Heart left ventricle (tissue), 16 donors: ENCODE measurements around the gene FADS3. TPM values are rescaled to one million over a fixed set of nuclear protein-coding genes. Genes with fewer than 3 reads are reported as not detected.

Experiments used
- ATAC-seq, 4 donors: fragments of 200-7000 bp; cut with Tn5 transposase; one replicate each; pipeline ENCODE4 v1.9.1; 2020 to 2022; ENCODE audit warnings: moderate library complexity in 4 of 4, mild to moderate bottlenecking in 3 of 4, moderate number of reproducible peaks in 1 of 4
- DNase-seq, 5 donors: peaks; one replicate each; pipeline ENCODE4 v3.0.0-alpha.2; 2020
- H3K27ac ChIP-seq, 12 donors: fragments of 200-600 bp; sonication (generic) in 4 of 12; one replicate each; pipeline versions ENCODE4 v1.5.0 to v1.8.0; 2016 to 2022; ENCODE audit warnings: mild to moderate bottlenecking in 2 of 12
- H3K27me3 ChIP-seq, 9 donors: fragments of 200-600 bp; sonication (generic) in 2 of 9; one replicate each; pipeline versions ENCODE4 v1.5.1 to v1.8.0; 2016 to 2022; ENCODE audit warnings: mild to moderate bottlenecking in 3 of 9
- H3K36me3 ChIP-seq, 9 donors: fragments of 200-600 bp; sonication (generic) in 2 of 9; one replicate each; pipeline versions ENCODE4 v1.5.0 to v1.8.0; 2018 to 2022; ENCODE audit warnings: mild to moderate bottlenecking in 2 of 9
- H3K4me1 ChIP-seq, 12 donors: fragments of 200-600 bp; sonication (generic) in 4 of 12; one replicate each; pipeline versions ENCODE4 v1.5.0 to v1.8.0; 2016 to 2022; ENCODE audit warnings: mild to moderate bottlenecking in 3 of 12
- H3K4me3 ChIP-seq, 12 donors: fragments of 200-600 bp; sonication (generic) in 4 of 12; one replicate each; pipeline versions ENCODE4 v1.5.0 to v1.8.0; 2017 to 2022; ENCODE audit warnings: mild to moderate bottlenecking in 9 of 12, moderate library complexity in 4 of 12
- H3K9me3 ChIP-seq, 12 donors: fragments of 200-600 bp; sonication (generic) in 4 of 12; one replicate each; pipeline versions ENCODE4 v1.5.0 to v1.8.0; 2016 to 2022; ENCODE audit warnings: mild to moderate bottlenecking in 1 of 12
- CTCF ChIP-seq, 12 donors: fragments of 200-600 bp; sonication (generic) in 4 of 12; IDR thresholded peaks; one replicate each; pipeline versions ENCODE4 v1.5.0 to v1.8.0; 2018 to 2022; ENCODE audit warnings: antibody characterized with exemption in 12 of 12, mild to moderate bottlenecking in 5 of 12
- POLR2A ChIP-seq, 2 donors: fragments of 450-650 bp; IDR thresholded peaks; one replicate each; pipeline ENCODE4 v1.6.1; 2017; ENCODE audit warnings: antibody characterized with exemption in 2 of 2, mild to moderate bottlenecking in 2 of 2, moderate library complexity in 2 of 2
- WGBS, 4 donors: extraction: QIAGEN DNeasy Blood & Tissue Kit in 2 of 4; methylation state at CpG; one replicate each; pipeline versions ENCODE4 v1.1.5 to v1.1.7; 2013 to 2018; 5-methylcytosine and 5-hydroxymethylcytosine counted together
- intact Hi-C, 10 donors: fragments of 100-400 bp; cut with DNase I; formaldehyde crosslinking; loops; one replicate each; pipeline versions ENCODE4 v1.11.1 to v1.14.2; 2022
- polyA plus RNA-seq, 2 donors: library from polyadenylated mRNA; stranded (reverse); fragments of 200-250 nt; gene quantifications; one replicate each; pipeline ENCODE4 v1.2.3, GENCODE V29; 2013
- total RNA-seq, 9 donors: library from RNA; depleted of rRNA in 2 of 9; stranded (reverse); fragments of >200 nt in 2 of 9; fragmentation: NEBNext Ultra II Directional in 3 of 9; extraction: Animal tissue kit (Norgen Biotek cat#: 25700) in 3 of 9; gene quantifications; one replicate each; pipeline versions ENCODE4 v1.1.0 to v1.2.4, GENCODE V29; 2016 to 2023
- donor health status: ischemic (EF 13 %, LVEDD 7.1; RV severe dilation, severe dysfunction).
- donor health status: healthy with polysubstance abuse.
- donor health status: DM: no; HTN: yes; CAD: no.
- donor health status: DM: no; HTN: no; CAD: no.
- donor health status: ischemic (EF 25% LVEDD 6.9; RV normal size, moderate dysfunction).
- donor health status: ischemic (EF 25% LVEDD 5.7; RV mildly dilated, moderate dysfunction).
- donor health status: healthy.
- donor health status: DM: yes; HTN: yes; CAD: no.
- donor health status: ischemic (EF 35%, LVEDD 5.7; RV mildly dilated, moderate dysfunction).
- donor health status: nonischemic (EF 11% LVEDD 7.7; RV severe dilation, severe dysfunction).
- donor health status: DM: yes; HTN: yes; CAD: no.
- donor health status: PGD.
- donor health status: ischemic (EF 29% LVEDD 5.4; RV normal size, mild dysfunction).
- donor health status: nonischemic (EF 23%, LVEDD 6.1; RV moderate dilation, normal function).

The FADS3 gene
- total and polyA plus RNA-seq, 11 donors = 53.2 to 237 (median 79.6) TPM

- H3K36me3 ChIP-seq = peaks cover 0 to 54% (median 3%) of the 10 kb centered on the region in 9 donors
- DNase-seq (no peak), ATAC-seq (no peak)
- TF ChIP-seq POLR2A (IDR thresholded peaks at IDR 0.05) (no peak), CTCF (IDR thresholded peaks at IDR 0.05) (no peak)
- H3K9me3 ChIP-seq = no peaks in the 10 kb centered on the region
- intact Hi-C loops = loop anchor here in 8 of 10 donors (1.0 to 5.0 kb wide), 8 partner anchors 49 to 209 kb away; no protein-coding TSS in a partner anchor
- H3K4me3 ChIP-seq = no peak overlapping the region
- H3K27me3 ChIP-seq = no peaks in the 10 kb centered on the region
- H3K27ac ChIP-seq = peak overlapping the region in 3 of 12 donors; percentile 6 to 34 (median 17)
- peaks cover 0 to 28% (median 3%) of the 10 kb centered on the region in 12 donors for H3K4me1 ChIP-seq
- 68 to 88% (median 78%) methylated on average over 7 to 9 of the region's 9 CpGs for WGBS, 4 donors
These were observed 6.9 kb upstream of the FADS3 start for GRCh38 chr11:61898247-61898582.

DNA sequence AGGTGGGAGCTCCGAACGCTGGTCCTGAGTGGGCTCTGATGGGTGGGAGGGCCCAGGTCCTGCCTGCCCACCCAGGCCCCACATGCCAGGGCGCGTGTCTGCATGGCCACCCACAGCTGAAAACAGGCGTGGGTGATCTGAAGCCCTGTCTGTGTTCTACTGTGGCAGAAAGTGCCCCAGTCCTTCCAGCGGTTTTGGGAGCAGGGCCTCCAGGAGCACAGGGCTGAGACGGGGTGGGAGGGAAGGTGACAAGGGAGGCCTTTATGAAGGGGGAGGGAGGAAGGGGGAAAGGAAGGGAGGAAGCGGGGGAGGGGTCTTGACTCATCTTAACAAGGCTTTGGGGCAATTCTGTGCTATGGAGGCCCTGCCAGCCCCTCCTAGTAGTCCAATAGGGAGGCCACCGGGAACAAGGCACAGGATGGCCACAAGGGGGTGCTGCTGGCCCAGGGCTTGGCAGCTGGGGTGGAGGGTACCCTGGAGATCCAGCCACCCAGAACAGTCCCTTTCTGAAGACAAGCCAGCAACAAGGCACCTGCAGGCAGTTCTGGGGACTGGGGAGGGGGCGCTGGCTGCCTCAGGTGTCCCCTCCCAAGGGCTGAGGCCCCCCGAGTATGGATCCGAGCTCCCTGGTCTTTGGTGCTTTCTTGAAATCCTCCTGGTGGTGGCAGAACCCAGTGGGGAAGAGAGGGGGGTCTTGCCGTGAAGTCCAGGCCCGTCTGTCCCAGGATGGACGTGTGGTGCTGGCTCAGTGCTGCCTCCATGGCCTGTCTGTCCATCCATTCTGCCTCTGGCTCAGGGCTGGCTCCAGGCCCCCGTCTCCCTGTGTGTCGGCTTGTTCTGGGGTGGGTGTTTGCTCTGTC is 6.3 kb upstream of the FADS3 start:
- TF ChIP-seq CTCF (IDR thresholded peaks at IDR 0.05) = peak; percentile 70 to 91 (median 86)
- no peak for TF ChIP-seq POLR2A (IDR thresholded peaks at IDR 0.05)

DNA sequence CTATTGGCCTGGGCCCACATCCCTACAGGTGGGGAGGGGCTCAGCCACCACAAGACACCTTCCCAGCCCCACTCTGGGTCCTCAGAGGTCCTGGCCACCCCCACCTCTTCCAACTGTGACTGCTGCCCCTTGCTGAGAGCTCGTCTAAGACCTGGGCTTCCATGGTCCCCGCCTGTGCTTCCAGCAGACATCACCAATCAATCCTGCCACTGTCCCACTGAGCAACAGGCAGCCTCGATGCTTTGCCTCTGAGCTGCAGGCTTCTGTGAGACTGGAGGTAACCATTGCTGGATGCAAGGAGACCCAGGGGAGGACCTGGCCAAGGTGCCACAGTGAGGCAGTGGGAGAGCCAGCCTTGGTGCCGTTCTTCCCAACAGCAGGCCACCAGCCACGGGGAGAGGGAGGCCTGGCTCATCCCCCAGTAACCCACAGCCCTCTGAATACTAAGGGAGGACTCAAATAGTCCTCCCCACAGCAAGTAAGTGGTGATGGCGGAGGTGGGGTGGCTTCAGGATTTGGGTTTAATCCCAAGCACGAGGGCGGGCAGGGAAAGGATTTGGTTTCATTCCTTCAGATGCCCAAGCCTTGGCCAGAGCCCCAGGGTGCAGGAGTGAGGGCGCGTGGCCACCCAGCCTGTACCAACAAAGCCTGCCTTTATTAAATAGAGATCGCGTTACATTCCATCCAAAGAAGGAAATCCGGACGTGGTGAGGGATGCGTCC is 5.5 kb upstream of the FADS3 start:
- Histone ChIP-seq H3K27me3 (no peaks in the 10 kb centered on the region), H3K4me1 (peaks cover 0 to 28% (median 4%) of the 10 kb centered on the region in 12 donors), H3K36me3 (peaks cover 0 to 46% (median 3%) of the 10 kb centered on the region in 9 donors), H3K27ac (no peak overlapping the region), H3K9me3 (no peaks in the 10 kb centered on the region), H3K4me3 (no peak overlapping the region)
- 88 to 91% (median 89%) methylated on average over 15 of the region's 15 CpGs for WGBS, 4 donors
- no peak for ATAC-seq
- intact Hi-C loops = loop anchor here (1.0 to 5.0 kb wide), 11 partner anchors 26 to 210 kb away; no protein-coding TSS in a partner anchor
- DNase-seq = no peak
- TF ChIP-seq POLR2A (IDR thresholded peaks at IDR 0.05) = no peak

More for the DNA sequence above, 6.3 kb upstream of the FADS3 start:
- Histone ChIP-seq H3K4me3 (no peak overlapping the region), H3K27ac (peak overlapping the region in 3 of 12 donors; percentile 6 to 34 (median 17)), H3K36me3 (peaks cover 0 to 54% (median 3%) of the 10 kb centered on the region in 9 donors), H3K9me3 (no peaks in the 10 kb centered on the region), H3K27me3 (no peaks in the 10 kb centered on the region), H3K4me1 (peaks cover 0 to 28% (median 3%) of the 10 kb centered on the region in 12 donors)
- intact Hi-C loops = loop anchor here (1.0 to 5.0 kb wide), 12 partner anchors 27 to 210 kb away; no protein-coding TSS in a partner anchor
- 72 to 86% (median 77%) methylated on average over 11 to 17 of the region's 17 CpGs for WGBS, 4 donors
- ATAC-seq = peak; percentile 62 to 77 (median 73)
- peak; percentile 70 to 87 (median 74) for DNase-seq

- Histone ChIP-seq H3K27ac (no peak overlapping the region), H3K4me1 (peaks cover 0 to 30% (median 7%) of the 10 kb centered on the region in 12 donors), H3K4me3 (no peak overlapping the region), H3K27me3 (no peaks in the 10 kb centered on the region), H3K36me3 (peaks cover 0 to 34% (median 0%) of the 10 kb centered on the region in 9 donors), H3K9me3 (no peaks in the 10 kb centered on the region)
- 66 to 71% (median 69%) methylated on average over 4 of the region's 4 CpGs for WGBS, 4 donors
- DNase-seq (no peak), ATAC-seq (no peak)
- intact Hi-C loops = loop anchor here in 9 of 10 donors (2.0 to 5.0 kb wide), 9 partner anchors 25 to 212 kb away; no protein-coding TSS in a partner anchor
- TF ChIP-seq CTCF (IDR thresholded peaks at IDR 0.05) (no peak), POLR2A (IDR thresholded peaks at IDR 0.05) (no peak)
These were observed 4.3 kb upstream of the FADS3 start for GRCh38 chr11:61895718-61896059.
